CD4-positive, alpha-beta T cell treated with Interferon alpha-2 for 1 hour (primary cell): ENCODE results near the gene RNF207.
A peak's percentile ranks its signal among the peaks of the same experiment; 100 is the strongest.

Source experiments
- DNase-seq, 2 donors: peaks; one replicate each; pipeline ENCODE4 v3.0.0-alpha.2; 2020 to 2022

Gene RNF207

DNA sequence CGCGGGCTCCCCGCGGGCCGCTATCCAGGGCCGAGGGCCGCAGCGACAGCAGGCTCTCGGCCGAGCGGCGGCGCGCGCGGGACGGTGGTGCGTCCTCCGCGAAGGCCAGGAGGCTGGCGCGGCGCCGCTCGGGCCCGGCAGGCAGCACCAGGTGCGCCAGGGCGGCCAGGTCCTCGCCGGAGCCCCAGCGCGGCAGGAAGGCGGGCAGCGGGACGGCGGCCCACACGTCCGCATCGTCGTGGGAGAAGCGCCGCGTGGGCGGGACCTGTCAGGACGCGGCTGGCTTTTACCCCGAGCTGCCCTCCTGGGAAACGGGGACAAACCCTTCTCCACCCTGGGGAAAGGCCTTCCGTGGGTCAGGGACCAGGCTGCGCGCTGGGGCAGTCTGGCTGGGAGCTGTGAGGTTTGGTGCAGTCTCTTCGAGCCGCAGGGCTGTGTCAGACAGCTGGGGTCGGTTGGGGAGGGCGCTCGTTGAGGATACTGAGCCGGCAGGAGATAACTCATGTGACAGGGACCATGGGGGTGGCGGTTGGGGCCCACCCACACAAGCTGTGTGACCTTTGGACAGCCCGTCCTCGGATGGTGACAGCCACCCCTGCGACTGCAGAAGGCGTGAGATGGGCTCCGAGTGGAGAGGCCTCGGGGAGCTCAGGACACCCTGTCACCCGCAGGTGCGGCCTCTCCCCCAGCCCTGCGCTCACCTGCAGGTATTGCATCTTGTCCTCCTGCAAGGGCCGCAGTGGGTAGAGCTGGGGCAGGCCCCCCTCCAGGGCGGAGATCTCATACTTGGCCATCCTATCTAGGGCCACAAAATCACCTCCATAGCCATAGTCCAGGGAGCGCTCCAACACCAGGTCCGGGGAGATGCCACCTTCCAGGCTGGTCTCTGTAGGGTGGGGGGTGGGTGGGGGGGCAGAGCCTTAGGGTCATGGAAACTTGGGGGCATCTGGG, 44.1 kb downstream of the RNF207 start:
- DNase-seq: no peak

DNA sequence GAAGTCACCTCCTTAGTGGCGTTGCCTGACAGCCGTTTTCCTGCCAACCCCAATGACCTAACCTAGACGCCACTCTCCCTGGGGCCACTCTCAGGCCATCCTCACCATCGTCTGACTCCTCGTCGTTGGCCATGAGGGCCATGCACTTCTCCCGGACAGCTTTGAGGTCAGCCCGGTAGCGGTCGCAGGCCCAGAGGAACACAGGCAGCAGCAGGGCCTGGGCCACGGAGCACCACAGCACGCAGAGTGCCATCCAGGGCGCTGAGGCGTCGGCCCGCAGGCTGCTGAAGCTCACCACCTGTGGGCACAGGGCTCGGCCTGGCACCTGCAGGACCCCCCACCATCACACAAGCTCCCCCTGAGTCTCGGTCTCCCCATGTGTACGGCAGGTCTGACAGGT, 45.3 kb downstream of the RNF207 start:
- DNase-seq: no peak

DNA sequence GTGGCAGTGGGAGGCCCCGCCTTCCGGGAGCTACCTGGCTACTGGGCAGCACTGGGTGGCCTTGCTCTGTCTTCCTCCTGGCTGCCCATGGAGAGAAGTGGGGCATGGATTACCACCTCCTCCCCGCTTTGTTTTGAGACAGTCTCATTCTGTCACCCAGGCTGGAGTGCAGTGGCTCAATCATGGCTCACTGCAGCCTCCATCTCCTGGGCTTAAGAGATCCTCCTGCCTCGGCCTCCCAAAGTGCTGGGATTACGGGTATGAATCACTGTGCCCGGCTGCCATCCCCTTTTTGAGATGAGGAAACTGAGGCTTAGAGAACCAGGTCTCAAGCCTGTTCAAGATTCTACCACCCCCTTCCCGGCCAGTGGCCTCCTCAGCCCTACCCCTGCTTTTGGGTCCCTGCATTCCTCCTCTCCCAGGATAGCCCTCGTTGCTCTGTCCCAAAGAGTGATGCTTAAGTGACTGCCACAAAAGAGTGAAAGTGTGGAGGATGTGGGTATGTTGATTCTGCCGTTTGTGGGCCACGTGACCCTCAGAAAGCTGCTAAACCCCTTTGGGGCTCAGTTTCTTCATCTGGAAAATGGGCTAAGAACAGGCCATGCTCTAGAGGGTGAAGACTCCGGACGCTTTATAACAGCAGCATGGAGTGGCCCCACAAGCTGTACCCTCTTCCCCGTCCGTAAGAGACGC, 45.9 kb downstream of the RNF207 start:
- DNase-seq: no peak

DNA sequence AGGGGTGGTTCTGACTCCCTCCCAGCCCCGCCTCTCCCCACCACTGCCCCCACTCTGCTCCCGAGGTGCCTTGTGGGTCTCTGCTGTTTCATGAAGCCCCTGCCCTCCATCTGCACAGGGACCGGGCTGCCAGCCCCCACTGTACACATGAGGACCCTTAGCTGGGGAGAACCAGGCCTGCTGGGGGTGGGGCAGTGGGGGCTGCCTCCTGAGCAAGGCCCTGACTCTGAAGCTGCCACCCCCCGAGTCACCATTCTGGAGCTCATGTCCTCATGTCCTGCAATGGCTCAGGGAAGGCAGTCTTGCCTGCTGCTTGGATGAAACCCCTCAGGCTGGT, 46.4 kb downstream of the RNF207 start:
- DNase-seq: no peak

DNA sequence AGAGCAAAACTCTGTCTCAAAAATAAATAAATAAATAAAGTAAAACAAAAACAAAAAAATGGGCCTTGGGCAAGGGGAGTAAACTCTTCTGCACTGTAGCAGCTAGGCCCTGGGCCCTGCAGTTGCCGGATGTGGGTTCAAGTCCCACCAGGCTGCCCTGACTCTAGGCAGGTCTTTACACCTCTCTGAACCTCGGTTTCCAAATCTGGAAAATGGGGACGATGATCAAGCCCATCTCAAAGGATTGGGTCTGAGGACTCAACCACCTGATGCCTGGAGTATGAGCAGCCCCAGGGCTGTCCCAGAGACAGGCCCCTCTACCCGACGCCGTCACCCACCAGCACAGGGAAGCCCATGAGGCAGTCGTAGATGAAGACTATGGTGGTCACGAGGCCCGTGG, 47.5 kb downstream of the RNF207 start:
- no peak for DNase-seq

DNA sequence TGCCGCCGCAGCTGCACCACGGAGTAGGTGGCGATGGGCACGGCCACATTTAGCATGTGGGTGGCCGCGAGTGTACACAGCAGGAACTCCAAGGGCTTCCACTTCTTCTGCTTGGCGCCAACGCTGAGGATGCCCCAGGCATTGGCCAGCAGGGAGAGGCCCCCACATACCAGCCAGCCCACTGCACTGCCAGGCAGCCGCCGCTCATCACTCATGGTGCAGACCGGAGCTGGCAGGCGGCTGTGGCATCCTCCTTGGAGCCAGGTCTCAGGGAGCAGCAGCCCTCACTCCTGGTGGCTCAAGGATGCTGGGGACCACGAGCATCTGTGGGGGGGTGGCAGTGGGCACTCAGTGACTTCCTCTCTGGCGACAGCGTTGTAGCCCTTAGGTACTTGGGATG, 48.8 kb downstream of the RNF207 start:
- DNase-seq: no peak

DNA sequence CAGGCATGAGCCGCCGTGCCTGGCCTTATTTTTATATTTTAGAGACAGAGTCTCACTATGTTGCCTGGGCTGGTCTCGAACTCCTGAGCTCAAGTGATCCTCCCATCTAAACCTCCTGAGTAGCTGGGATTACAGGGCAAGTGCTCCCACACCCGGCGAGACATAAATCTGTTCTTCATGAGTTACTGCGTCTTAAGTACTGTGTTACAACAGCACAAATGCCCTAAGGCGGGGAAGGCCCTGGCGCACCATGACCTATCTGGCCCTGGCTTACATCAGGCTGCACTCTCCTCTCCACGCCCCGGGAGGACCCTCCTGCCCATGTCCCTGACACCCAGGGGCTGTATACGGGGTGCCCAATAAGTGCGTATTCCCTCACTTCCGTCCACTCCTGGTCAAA, 50.7 kb downstream of the RNF207 start:
- no peak for DNase-seq

DNA sequence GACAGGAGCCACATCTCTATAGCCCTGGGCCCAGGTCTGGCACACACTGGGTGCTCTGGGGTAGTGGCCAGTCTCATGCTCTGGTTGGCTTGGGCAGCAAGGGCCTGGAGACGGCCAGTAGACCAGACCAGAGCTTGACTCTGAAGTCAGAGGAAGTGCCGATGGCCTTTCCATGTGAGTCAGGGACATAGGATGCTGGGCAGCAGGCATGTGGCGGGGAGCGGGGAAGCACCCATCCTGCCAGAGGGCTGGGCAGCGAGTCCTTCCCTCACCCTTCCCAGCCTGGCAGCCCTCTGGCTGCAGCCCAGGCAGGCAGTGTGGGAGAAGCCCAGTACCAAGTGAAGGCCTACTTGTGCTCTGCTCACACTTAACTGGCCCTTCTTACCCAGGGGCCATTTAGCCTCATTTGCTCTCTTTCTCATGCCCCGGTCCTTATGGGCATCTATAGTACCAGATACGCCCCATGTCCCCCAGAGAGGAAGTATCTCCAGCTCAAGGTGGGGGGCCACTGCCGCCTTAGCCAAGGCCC, 51.7 kb downstream of the RNF207 start:
- no peak for DNase-seq

DNA sequence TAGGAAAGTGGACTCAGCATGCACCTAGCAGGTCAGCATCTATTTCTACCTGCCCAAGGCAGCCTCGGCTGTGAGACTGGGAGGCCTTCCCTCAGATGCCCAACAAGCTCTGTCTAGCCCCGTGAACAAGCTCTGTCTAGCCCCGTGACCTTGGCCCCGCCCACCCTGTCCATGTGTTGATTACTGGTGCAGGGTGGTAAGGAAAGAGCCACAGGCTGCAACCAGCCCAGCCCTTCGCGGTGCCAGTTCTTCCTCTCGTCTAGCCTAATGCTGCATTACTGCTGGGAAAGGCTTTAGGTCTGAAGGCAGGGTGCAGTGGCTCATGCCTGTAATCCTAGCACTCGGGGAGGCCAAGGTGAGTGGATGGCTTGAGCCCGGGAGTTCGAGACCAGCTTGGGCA, 52.8 kb downstream of the RNF207 start:
- DNase-seq: no peak

DNA sequence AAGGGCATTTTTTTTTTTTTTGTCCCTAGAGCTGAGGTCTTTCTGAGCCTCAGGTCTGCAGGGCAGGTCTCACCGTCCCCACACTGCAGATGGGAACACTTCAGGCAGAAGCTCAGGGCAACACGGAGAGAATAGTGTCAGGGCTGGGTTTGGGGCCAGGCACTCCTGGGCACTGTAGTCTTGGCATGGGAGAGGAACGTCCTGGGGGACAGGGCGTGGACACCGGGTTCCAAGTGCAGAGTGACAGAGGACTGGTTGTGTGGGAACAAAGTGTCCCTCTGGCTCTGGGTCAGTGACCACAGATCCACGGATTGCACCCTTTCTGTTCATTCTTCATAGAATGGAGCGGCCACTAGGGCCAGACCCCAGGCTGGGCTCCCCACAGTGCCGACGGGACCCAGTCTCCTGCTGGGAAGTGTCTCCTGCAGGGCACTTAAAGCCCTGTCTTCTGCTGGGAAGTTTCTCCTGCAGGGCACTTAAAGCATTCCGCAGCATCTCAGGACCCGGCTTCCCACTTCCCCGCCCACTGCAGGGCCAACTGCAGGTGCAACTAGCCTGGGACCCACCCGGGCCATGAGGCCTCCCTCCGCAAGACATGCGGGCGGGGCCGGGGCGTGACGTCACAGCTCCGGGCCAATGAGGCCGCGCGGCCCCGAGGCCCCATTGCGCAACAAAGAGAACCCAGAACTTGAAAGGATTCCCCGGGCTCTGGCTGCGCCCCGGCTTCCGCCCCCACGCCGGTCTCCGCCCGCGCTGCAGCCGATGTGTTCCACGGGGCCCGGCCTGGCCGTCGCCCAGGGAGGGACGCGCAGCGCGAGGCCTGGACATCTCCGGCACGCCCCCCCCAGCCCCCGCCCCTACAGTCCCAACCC, 53.8 kb downstream of the RNF207 start:
- DNase-seq: peak; percentile 82 to 83

DNA sequence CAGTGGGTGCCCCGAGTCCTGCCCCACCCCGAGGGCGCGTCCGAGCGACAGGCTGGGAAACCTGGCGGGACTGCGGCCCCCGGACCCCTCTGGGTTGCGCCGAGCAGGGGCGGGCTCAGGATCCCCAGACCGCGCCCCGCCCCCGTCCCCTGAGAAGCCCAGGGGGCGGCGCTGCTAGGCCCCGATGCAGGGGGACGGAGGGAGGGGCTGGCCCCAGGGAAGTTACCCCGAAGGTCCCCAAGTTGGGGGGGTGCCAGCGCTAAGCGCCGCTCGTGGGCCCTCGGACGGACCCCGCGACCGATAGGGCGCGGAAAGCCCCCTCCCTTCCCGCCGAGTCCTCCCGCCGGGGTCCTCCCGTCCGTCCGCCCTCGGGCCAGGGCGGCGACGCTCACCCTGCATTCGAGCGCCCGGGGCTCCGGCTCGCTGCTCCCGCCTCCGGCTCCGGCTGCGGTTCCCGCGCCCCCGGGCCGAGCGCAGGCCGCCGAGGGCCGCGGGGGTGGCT, 54.6 kb downstream of the RNF207 start:
- no peak for DNase-seq

DNA sequence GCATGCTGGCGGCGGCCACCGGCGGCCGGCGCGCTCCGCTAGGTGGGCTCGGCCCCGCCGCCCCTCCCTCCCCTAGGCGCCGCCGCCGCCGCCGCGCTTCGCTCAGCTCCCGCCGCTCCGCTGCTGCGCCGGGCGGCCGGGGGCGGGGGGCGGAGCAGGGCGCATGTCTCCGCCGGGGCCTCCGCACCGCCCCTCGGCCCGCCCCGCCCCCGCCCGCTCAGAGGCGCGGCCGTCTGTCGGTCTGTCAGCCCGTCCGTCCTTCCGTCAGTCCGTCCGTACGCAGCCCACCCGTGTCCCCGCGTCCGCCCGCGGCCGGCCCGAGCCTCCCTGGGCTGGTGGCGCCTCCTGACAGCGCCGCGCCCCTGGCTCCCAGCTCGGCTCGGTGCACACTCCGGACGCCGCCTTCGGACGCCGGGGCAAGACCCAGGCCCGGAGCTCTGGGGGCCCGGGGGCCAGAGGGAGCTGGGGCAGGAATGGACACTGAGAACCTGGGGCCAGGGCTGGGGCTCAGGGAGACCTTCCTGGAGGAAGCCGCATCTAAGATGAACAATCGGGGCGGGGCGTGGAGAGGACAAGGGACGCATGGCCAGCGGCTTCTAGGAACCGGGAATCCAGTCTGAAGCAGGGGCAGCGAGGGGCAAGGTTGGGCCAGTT, 55.2 kb downstream of the RNF207 start, which contains the start of gene GPR153:
Gene GPR153, minus strand, starts transcription at position 138 of the 654 bp plus-strand sequence. CDS start 6,193 bp downstream, outside the sequence.
- DNase-seq: peak; percentile 26 to 49

DNA sequence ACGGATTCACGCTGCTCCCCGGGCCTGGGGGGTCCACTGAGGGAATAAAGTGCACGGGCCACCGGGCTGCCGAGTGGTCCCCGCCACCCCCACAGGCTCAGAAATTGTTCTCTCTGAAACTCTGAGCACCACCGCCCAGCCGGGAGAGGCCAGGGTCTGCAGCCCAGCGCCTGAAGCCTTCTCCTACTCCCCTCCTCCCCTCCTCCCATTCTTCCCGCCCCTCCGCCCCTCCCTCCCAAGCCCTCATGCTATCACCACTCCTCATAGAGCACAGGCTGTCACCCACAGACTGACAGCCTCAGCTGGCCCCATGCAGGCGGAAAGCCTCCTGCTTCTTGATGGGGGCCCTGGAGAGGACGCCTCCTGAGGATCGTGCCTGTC, 55.7 kb downstream of the RNF207 start:
- DNase-seq: no peak

DNA sequence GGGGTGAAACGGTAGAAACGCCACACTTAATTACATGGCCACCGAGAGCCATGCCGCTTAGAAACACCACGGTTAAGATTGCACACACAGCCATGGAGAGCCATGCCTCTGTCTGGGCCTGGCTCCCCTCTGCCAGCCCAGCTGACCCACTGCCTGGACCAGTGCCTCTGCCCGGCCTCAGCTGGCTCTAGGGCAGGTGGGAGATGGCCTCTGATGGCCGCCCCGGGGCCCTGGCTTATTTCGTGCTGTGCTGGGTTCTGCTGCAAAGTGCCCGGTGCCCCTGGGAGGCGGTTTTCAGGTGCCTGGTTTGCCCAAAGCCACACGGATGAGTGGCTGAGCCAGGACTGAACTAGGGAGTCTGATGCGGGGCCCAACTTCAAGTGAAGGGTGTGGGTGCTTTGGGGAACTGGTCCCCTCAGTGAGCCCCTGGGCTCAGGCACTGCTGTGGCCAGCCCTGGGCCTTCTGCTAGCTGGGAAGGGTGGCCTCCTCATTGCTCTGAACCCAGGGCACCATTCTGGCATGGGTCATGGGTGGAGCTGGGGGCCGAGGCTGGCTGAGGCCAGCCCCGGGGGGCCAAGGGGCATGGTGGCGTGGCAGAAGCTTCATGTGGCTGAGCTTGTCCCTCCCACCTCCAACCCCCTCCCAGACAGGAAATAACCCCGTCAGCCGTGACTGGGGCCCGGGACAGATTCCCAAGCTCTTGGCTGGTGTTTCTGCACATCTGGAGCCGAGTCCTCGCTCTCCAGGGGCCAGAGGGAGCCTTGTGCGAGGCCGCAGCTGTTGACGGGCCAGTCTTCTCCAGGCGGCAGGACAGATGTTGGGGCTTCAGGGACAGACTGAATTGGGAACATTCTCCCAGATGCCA, 56.9 kb downstream of the RNF207 start:
- no peak for DNase-seq

DNA sequence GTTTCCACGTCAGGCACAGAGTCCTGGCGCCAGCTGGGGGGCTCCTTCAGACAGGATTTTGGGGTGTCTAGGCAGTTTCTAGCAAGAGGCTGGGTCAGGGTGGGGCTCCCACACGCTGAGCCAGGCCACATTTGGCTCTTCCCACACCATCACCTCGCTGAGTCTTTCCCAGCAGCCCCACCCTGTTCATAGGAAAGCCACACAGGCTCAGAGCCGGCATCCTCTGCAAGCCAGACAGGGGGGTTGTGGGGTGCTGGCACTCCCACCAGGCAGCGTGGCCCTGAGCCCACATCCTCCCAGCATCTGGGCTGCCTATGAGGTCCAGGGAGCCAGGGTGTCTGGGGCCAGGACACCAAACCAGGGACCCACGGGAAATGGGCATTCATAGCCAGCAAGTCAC, 57.8 kb downstream of the RNF207 start:
- no peak for DNase-seq

DNA sequence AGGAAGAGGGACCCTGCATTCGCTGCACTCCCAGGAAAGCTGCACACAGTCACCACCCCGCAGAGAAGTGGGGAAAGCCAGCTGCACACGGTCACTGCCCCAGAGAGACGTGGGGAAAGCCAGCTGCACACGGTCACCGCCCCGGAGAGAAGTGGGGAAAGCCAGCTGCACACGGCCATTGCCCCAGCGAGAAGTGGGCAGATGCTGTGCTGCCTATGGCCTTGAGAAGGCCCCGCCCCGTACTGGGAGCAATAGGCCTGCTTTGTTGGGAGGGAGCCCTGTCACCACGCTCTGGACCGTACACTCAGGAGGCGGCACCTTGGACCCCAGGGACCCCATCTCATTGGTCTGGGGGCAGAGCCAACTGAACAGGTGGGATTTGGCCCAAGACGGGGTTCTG, 59.2 kb downstream of the RNF207 start:
- DNase-seq: no peak

DNA sequence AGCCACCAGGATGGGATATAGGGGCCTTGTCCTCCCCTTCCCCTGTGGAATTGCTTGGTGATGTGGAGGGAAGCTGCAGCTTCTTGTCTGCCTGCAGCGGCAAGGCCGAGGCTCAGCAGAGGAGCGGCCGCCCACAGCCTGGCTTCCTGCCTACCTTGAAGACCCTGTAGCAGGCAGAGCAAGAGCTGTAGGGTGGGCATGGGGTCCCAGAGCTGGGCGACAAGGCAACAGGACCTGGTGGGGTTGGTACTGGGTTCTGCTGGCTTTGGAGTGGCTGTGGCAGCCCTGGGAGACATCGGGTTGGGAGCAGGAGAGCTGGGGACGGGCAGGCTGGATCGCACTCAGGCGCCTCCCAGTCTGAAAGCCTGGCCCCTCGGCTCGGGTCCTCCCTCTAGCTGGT, 60.7 kb downstream of the RNF207 start:
- no peak for DNase-seq

DNA sequence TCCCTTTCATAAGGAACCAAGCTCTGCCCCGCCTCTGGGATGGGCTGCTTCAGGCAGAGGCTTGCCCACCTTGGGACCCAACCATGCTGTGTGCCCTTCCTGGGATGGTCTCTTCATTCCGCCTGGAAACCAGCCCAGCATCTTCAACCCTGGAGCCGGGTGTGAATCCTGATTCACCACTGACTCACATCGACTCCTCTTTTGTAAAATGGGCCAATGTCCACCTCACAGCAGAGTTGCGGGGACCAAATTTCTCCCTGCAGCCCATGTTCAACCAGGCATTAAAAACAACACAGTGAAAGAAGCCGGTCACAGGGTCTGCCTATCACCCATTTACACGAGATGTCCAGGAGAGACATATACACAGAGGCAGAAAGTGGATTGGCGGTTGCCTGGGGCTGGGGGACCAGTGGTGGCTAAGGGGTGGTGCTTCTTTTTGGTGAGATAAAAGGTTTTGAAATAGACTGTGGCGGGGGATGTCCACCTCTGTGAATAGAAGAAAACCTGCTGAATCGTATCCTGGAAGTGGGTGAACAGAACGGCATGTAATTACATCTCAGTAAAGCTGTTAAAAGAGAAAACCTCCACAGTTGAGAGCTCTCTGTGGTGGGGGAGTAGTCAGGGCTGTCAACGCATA, 61.9 kb downstream of the RNF207 start:
- no peak for DNase-seq

DNA sequence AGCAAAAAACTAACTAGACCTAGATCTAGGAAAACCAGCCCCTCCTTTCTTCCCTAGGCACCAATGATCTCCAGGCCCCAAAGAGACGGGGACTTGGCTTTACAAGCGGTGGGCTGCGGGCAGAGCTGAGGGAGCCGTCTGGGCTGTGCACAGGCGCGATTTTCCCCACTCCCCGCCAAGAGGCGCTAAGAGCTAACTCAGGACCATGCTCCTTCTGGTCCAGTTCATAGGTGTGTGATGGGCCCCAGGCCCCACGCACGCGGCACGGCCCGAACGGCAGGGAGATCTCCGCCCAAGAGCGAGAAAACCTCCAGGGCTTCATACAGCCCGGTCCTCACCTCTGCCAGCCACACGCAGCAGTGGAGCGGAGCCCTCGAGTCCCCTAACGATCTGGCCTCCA, 62.5 kb downstream of the RNF207 start:
- DNase-seq: no peak

DNA sequence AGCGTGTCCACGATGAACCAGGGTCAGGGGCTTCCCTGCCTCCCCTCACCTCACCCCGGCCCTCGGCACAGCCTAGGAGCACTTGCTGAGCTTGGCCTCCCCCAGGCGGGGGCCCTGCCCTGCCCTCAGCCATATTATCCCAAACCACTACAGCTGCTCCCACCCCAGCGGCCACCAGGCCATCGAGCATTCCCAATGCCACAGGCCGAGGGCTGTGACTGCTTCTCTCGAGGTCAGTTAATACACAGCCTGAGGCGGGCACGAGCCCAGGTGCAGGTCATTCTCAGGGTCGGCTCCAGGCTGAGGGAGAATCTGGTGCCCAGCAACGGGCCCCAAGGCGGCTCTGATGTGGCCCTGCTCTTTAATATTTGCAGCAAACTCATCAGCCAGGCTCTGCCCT, 63.4 kb downstream of the RNF207 start:
- no peak for DNase-seq
